OCI-LY3 (cell line): Measurements from ENCODE around the gene FAM222B.
A peak's percentile ranks its signal among the peaks of the same experiment; 100 is the strongest.

Source experiments
- H2AFZ ChIP-seq: fragments of 200-600, 300-600 bp; shearing (Covaris generic); 2 replicates; pipeline ENCODE4 v1.6.0; 2014; ENCODE audit warnings: antibody characterized with exemption, low read depth, low read length
- H3K27ac ChIP-seq: fragments of 200-600, 300-600 bp; sonication (generic); 2 replicates; pipeline ENCODE4 v1.5.1; 2014; ENCODE audit warnings: mild to moderate bottlenecking, low read length, moderate library complexity, mixed read lengths
- H3K27me3 ChIP-seq: fragments of 200-600, 300-600 bp; sonication (generic); 2 replicates; pipeline ENCODE4 v1.6.1; 2014; ENCODE audit warnings: low read depth, low read length, mixed read lengths
- H3K36me3 ChIP-seq: fragments of 200-600, 300-600 bp; sonication (generic); replicated peaks from 2 replicates; pipeline ENCODE3; 2014; ENCODE audit warnings: low read depth, low read length, mixed read lengths
- H3K4me1 ChIP-seq: fragments of 300-600, 200-600 bp; sonication (generic); 2 replicates; pipeline ENCODE4 v1.6.1; 2014; ENCODE audit warnings: low read length, mixed read lengths
- H3K4me2 ChIP-seq: fragments of 200-600, 300-600 bp; sonication (generic); 2 replicates; pipeline ENCODE4 v1.6.1; 2014; ENCODE audit warnings: low read length, mixed read lengths
- H3K4me3 ChIP-seq: fragments of 300-600, 200-600 bp; sonication (generic); 2 replicates; pipeline ENCODE4 v1.5.1; 2014; ENCODE audit warnings: antibody characterized with exemption, mild to moderate bottlenecking, low read length, moderate library complexity
- H3K79me2 ChIP-seq: fragments of 300-600, 200-600 bp; shearing (Covaris generic); 2 replicates; pipeline ENCODE4 v1.6.1; 2014; ENCODE audit warnings: mild to moderate bottlenecking, low read length, mixed read lengths
- H3K9ac ChIP-seq: fragments of 300-600, 200-600 bp; shearing (Covaris generic); 2 replicates; pipeline ENCODE4 v1.6.0; 2014; ENCODE audit warnings: mild to moderate bottlenecking, low read length, moderate library complexity
- H3K9me3 ChIP-seq: fragments of 200-600, 300-600 bp; shearing (Covaris generic); 2 replicates; pipeline ENCODE4 v1.6.1; 2014; ENCODE audit warnings: low read length, mixed read lengths; ENCODE audit not compliant: insufficient read depth
- H4K20me1 ChIP-seq: fragments of 200-600, 300-600 bp; sonication (generic); 2 replicates; pipeline ENCODE4 v1.6.1; 2016; ENCODE audit warnings: low read length, mixed read lengths; ENCODE audit not compliant: insufficient read depth
- EZH2phosphoT487 ChIP-seq: fragments of 200-600 bp; shearing (Covaris generic); IDR thresholded peaks from 2 replicates; pipeline ENCODE4 v1.6.1; 2018; ENCODE audit warnings: antibody characterized with exemption, mixed run types, low read depth
- TF ChIP-seq, protein P1 (sequence below): fragments of 200-600, 300-600 bp; sonication (generic); IDR thresholded peaks from 2 replicates; pipeline ENCODE4 v1.5.1; 2014; ENCODE audit warnings: antibody characterized with exemption, low read length, low read depth

The FAM222B gene

DNA sequence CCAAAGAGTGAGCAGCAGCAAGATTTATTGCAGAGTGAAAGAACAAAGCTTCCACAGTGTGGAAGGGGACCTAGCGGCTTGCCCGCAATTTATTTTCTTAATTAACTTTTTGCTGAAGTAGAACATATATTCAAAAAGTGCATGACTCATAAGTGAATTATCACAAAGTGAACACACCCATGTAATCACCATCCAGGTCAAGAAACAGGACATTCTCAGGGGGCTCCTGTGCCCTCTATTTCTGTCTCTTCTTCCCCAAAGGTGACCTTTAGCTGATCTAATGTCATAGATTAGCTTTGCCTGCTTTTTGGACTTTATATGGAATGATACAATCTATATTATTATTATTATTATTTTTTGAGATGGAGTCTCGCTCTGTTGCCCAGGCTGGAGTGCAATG lies 32.2 kb upstream of the FAM222B start:
- TF ChIP-seq EZH2phosphoT487, result no peak
- TF ChIP-seq, protein P1, sequence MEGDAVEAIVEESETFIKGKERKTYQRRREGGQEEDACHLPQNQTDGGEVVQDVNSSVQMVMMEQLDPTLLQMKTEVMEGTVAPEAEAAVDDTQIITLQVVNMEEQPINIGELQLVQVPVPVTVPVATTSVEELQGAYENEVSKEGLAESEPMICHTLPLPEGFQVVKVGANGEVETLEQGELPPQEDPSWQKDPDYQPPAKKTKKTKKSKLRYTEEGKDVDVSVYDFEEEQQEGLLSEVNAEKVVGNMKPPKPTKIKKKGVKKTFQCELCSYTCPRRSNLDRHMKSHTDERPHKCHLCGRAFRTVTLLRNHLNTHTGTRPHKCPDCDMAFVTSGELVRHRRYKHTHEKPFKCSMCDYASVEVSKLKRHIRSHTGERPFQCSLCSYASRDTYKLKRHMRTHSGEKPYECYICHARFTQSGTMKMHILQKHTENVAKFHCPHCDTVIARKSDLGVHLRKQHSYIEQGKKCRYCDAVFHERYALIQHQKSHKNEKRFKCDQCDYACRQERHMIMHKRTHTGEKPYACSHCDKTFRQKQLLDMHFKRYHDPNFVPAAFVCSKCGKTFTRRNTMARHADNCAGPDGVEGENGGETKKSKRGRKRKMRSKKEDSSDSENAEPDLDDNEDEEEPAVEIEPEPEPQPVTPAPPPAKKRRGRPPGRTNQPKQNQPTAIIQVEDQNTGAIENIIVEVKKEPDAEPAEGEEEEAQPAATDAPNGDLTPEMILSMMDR, result no peak
- no peaks in the 10 kb centered on the region for H3K27me3 ChIP-seq
- H3K4me1 ChIP-seq, result peaks cover 27% of the 10 kb centered on the region

DNA sequence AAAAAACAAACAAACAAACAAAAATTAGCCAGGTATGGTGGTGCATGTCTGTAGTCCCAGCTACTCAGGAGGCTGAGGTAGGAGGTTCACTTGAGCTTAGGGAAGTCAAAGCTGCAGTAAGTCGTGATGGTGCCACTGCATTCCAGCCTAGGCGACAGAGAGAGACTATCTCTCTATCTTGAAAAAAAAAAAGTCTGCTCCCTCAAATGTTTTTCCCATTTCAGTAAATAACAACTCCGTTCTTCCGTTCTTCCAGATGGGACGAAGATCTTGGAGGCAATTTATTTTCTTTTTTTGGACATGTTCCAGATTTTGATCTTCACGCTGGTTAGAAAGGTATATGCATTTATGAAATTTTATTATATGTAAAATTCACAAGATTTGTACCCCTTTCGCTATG lies 31.2 kb upstream of the FAM222B start:
- Histone ChIP-seq H3K27me3 (no peaks in the 10 kb centered on the region), H2AFZ (no peak overlapping the region), H3K27ac (no peak overlapping the region), H3K36me3 (peaks cover 4% of the 10 kb centered on the region), H3K9me3 (no peaks in the 10 kb centered on the region), H4K20me1 (no peaks in the 10 kb centered on the region), H3K9ac (no peak overlapping the region), H3K4me3 (no peak overlapping the region), H3K79me2 (no peaks in the 10 kb centered on the region), H3K4me1 (peaks cover 27% of the 10 kb centered on the region), H3K4me2 (no peak overlapping the region)
- TF ChIP-seq EZH2phosphoT487, result no peak
- TF ChIP-seq, protein P1, result no peak

More for the DNA sequence above, 32.2 kb upstream of the FAM222B start:
- Histone ChIP-seq H3K79me2 (no peaks in the 10 kb centered on the region), H4K20me1 (no peaks in the 10 kb centered on the region), H3K4me2 (no peak overlapping the region), H3K27ac (no peak overlapping the region), H3K9ac (no peak overlapping the region), H2AFZ (no peak overlapping the region), H3K9me3 (no peaks in the 10 kb centered on the region), H3K4me3 (no peak overlapping the region), H3K36me3 (peaks cover 6% of the 10 kb centered on the region)

DNA sequence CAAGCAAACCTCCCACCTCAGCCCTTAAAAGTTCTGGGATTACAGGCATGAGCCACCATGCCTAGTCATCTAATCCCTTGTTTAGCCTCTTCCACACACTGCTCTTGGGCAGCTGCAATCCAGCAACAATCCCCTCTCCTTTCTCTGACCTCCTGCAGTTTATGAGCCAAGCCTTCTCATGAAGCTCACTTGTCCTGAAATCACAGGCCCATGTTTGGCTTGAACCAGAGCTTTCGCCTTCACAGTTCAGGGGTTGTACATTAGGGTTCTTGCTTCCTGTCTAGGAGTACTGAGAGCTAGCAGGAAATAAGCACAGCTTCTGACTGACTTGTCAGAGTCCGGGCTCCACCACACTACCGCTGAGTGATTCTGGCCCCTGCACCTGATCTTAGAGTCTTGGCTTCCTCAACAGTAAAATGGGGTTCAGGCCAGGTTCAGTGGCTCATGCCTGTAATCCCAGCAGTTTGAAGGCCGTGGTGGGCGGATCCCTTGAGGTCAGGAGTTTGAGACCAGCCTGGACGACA lies 28.5 kb upstream of the FAM222B start:
- H3K9me3 ChIP-seq, result no peaks in the 10 kb centered on the region
- H3K4me3 ChIP-seq, result 0 out of 2 replicates have a peak overlapping the region, but pooled peaks have one; percentile 0
- peaks cover 36% of the 10 kb centered on the region for H3K4me1 ChIP-seq
- H3K36me3 ChIP-seq, result no peaks in the 10 kb centered on the region
- peak overlapping the region; percentile 77 for H2AFZ ChIP-seq
- no peaks in the 10 kb centered on the region for H3K27me3 ChIP-seq
- peak overlapping the region; percentile 34 for H3K4me2 ChIP-seq
- no peaks in the 10 kb centered on the region for H3K79me2 ChIP-seq
- no peaks in the 10 kb centered on the region for H4K20me1 ChIP-seq
- no peak for TF ChIP-seq EZH2phosphoT487
- TF ChIP-seq, protein P1, result no peak
- peak overlapping the region; percentile 65 for H3K27ac ChIP-seq
- peak overlapping the region; percentile 48; the same call in 1 of the 2 replicates for H3K9ac ChIP-seq

GRCh38 chr17:28867276-28867675 lies 24.7 kb upstream of the FAM222B start:
- no peak overlapping the region for H3K27ac ChIP-seq
- TF ChIP-seq, protein P1, result no peak
- TF ChIP-seq EZH2phosphoT487, result no peak
- no peak overlapping the region for H3K9ac ChIP-seq
- no peaks in the 10 kb centered on the region for H3K36me3 ChIP-seq
- no peaks in the 10 kb centered on the region for H3K9me3 ChIP-seq
- H3K4me2 ChIP-seq, result 0 out of 2 replicates have a peak overlapping the region, but pooled peaks have one; percentile 18
- peak overlapping the region; percentile 88 for H2AFZ ChIP-seq
- no peaks in the 10 kb centered on the region for H4K20me1 ChIP-seq
- H3K79me2 ChIP-seq, result no peaks in the 10 kb centered on the region
- no peaks in the 10 kb centered on the region for H3K27me3 ChIP-seq
- peaks cover 38% of the 10 kb centered on the region for H3K4me1 ChIP-seq
- no peak overlapping the region for H3K4me3 ChIP-seq
